Left forelimb (tissue), 1 donor: ENCODE measurements around the gene MEOX1.

Experiments
- DNase-seq: peaks from one replicate; pipeline ENCODE4 v3.0.0-alpha.2; 2018; ENCODE audit warnings: low spot score

MEOX1 gene

GRCh38 chr17:43591001-43591400, 70.7 kb downstream of the MEOX1 start:
- DNase-seq = no peak
